ENCODE data around the gene CAMP. TPM values are rescaled to one million over a fixed set of nuclear protein-coding genes. Genes with fewer than 3 reads are reported as not detected.

The CAMP gene
- polyA plus RNA-seq, 1 donor from 2014 or later = not detected

DNA sequence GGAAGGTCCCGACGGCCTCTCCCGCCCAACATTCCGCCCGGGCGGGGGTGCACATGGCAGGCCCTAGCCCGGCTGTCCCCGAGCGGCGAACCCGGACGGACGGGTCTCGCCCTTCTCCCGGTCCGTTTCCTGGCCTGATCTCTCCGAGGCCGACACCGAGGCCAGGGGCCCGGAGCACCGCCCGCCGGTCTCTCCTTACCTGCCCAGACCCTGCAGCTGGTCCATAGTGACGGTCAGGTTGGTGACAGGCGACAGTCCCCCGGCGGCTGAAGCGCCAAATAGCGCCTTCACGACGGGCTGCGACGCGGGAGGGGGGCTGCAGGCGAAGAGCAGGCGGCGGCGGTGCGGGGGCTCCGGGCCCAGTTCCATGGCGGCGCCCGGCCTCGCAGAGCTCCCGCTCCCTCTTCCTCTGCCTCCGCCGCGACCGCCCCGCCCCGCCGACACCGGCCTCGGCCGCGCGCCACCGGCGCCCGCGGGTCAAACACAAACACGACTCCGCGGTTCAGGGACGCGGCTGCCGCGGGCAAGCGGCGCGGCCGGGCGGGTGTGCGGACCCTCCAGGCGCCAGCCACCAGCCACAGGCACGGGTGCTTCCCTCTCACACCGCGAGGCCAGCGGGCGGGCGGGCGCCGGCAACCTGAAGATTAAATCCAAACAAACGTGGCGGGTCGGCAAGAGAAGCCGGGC is 35.6 kb upstream of the CAMP start:
- Histone ChIP-seq H3K9ac (ENCODE audit: low read length) (peak overlapping the region; percentile 67), H4K20me1 (ENCODE audit: insufficient read depth) (no peaks in the 10 kb centered on the region), H3K9me2 (ENCODE audit: insufficient read depth, low read length) (no peaks in the 10 kb centered on the region), H3K79me2 (replicated peaks; ENCODE audit: insufficient read depth, low read length) (peaks cover 9% of the 10 kb centered on the region), H2AFZ (ENCODE audit: low read depth, low read length) (peak overlapping the region; percentile 52), H3K4me2 (ENCODE audit: low read length) (no peak overlapping the region), H3K27me3 (ENCODE audit: insufficient read depth, low read depth, low read length) (no peaks in the 10 kb centered on the region), H3K4me3 (ENCODE audit: low read length) (peak overlapping the region; percentile 95), H3K9me3 (ENCODE audit: low read length) (no peaks in the 10 kb centered on the region), H3K27ac (ENCODE audit: low read length) (peak overlapping the region; percentile 44), H3F3A (ENCODE audit: insufficient read depth, low read length, poor library complexity, severe bottlenecking) (no peaks in the 10 kb centered on the region), H3K36me3 (ENCODE audit: insufficient read depth, low read length) (no peaks in the 10 kb centered on the region)
- TF ChIP-seq SMC3 (conservative IDR thresholded peaks at IDR 0.05; ENCODE audit: poor library complexity) (peak; percentile 23), POLR2AphosphoS5 (IDR thresholded peaks at IDR 0.05) (no peak), TAF1 (IDR thresholded peaks at IDR 0.05; ENCODE audit: low read depth) (no peak), RAD21 (conservative IDR thresholded peaks at IDR 0.05) (peak; percentile 27), EP300 (conservative IDR thresholded peaks at IDR 0.05; ENCODE audit: poor library complexity, severe bottlenecking) (peak; percentile 15), EZH2 (IDR thresholded peaks at IDR 0.05; ENCODE audit: borderline replicate concordance, insufficient read depth, low read length, poor library complexity, severe bottlenecking) (no peak), MXI1 (conservative IDR thresholded peaks at IDR 0.05; ENCODE audit: poor library complexity, severe bottlenecking) (no peak)
- TF ChIP-seq, protein P1, sequence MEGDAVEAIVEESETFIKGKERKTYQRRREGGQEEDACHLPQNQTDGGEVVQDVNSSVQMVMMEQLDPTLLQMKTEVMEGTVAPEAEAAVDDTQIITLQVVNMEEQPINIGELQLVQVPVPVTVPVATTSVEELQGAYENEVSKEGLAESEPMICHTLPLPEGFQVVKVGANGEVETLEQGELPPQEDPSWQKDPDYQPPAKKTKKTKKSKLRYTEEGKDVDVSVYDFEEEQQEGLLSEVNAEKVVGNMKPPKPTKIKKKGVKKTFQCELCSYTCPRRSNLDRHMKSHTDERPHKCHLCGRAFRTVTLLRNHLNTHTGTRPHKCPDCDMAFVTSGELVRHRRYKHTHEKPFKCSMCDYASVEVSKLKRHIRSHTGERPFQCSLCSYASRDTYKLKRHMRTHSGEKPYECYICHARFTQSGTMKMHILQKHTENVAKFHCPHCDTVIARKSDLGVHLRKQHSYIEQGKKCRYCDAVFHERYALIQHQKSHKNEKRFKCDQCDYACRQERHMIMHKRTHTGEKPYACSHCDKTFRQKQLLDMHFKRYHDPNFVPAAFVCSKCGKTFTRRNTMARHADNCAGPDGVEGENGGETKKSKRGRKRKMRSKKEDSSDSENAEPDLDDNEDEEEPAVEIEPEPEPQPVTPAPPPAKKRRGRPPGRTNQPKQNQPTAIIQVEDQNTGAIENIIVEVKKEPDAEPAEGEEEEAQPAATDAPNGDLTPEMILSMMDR (IDR thresholded peaks at IDR 0.05; ENCODE audit: poor library complexity, severe bottlenecking) = no peak
- TF ChIP-seq, protein P2, sequence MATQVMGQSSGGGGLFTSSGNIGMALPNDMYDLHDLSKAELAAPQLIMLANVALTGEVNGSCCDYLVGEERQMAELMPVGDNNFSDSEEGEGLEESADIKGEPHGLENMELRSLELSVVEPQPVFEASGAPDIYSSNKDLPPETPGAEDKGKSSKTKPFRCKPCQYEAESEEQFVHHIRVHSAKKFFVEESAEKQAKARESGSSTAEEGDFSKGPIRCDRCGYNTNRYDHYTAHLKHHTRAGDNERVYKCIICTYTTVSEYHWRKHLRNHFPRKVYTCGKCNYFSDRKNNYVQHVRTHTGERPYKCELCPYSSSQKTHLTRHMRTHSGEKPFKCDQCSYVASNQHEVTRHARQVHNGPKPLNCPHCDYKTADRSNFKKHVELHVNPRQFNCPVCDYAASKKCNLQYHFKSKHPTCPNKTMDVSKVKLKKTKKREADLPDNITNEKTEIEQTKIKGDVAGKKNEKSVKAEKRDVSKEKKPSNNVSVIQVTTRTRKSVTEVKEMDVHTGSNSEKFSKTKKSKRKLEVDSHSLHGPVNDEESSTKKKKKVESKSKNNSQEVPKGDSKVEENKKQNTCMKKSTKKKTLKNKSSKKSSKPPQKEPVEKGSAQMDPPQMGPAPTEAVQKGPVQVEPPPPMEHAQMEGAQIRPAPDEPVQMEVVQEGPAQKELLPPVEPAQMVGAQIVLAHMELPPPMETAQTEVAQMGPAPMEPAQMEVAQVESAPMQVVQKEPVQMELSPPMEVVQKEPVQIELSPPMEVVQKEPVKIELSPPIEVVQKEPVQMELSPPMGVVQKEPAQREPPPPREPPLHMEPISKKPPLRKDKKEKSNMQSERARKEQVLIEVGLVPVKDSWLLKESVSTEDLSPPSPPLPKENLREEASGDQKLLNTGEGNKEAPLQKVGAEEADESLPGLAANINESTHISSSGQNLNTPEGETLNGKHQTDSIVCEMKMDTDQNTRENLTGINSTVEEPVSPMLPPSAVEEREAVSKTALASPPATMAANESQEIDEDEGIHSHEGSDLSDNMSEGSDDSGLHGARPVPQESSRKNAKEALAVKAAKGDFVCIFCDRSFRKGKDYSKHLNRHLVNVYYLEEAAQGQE (IDR thresholded peaks at IDR 0.05; ENCODE audit: borderline replicate concordance) = no peak

DNA sequence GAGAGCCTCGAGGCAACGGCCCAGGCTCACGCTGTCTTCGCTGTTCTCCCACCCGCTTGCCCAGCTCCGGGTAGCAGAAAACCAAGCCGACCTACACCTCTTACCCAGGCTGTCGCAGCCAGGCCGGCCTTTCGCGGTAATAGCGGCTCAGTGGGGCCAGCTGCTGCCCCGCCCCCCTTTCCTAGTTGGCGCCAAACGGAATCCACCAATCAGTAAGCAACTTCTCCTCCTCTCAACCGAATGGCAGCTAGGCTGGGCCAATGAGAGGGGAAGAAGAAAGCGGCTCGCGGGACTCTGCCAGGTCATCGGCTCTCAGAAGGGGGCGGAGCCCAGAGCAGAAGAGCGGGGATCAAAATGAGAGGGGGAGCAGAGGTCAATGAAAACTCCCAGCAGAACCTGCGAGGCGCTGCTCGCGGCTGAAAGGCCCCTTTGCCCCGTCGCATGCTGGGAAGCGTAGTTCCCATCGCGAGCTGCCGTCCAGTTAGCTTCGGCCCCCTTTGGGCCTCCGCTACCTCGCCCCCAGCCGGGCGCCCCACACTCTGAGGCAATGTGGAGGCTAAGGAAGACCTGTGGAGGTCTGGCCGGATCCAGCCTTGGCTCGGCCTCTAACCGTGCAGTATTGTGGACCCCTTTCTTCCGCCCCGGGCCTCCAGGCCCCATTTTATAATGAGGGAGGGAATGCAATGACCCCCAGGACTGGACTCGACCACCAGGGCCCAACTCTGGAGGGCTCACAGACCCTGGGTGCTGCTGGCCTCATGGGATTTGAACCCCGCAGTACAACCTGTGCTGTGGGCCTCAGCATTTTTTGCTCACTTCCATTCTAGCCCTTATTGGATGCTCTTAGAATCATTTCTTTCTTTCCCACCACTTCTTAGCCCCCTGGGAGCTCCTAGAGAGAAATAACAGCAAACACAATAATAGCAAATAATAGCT is 34.8 kb upstream of the CAMP start, which contains the start of gene CDC25A:
CDC25A (minus strand) TSS at position 152 of the 936 bp plus-strand sequence. CDS start 470 bp downstream, outside the sequence.
- H3K27ac ChIP-seq (ENCODE audit: low read length) = peak within 1 kb of the TSS; percentile 63
- TF ChIP-seq, protein P1 (IDR thresholded peaks at IDR 0.05; ENCODE audit: poor library complexity, severe bottlenecking) = no peak
- peak; percentile 6 for TF ChIP-seq EP300 (conservative IDR thresholded peaks at IDR 0.05; ENCODE audit: poor library complexity, severe bottlenecking)
- peak; percentile 56 for TF ChIP-seq POLR2AphosphoS5 (IDR thresholded peaks at IDR 0.05)
- TF ChIP-seq MXI1 (conservative IDR thresholded peaks at IDR 0.05; ENCODE audit: poor library complexity, severe bottlenecking) = peak; percentile 99
- no peak for TF ChIP-seq EZH2 (IDR thresholded peaks at IDR 0.05; ENCODE audit: borderline replicate concordance, insufficient read depth, low read length, poor library complexity, severe bottlenecking)

More for the DNA sequence above, 34.8 kb upstream of the CAMP start, which contains the start of gene CDC25A:
- peak within 1 kb of the TSS; percentile 83 for H2AFZ ChIP-seq (ENCODE audit: low read depth, low read length)
- H3K9me3 ChIP-seq (ENCODE audit: low read length) = no peaks in the 10 kb centered on the region
- H3K27me3 ChIP-seq (ENCODE audit: insufficient read depth, low read depth, low read length) = no peaks in the 10 kb centered on the region
- no peaks in the 10 kb centered on the region for H3K36me3 ChIP-seq (ENCODE audit: insufficient read depth, low read length)
- no peaks in the 10 kb centered on the region for H3K9me2 ChIP-seq (ENCODE audit: insufficient read depth, low read length)
- H3K4me2 ChIP-seq (ENCODE audit: low read length) = peak within 1 kb of the TSS; percentile 74
- H4K20me1 ChIP-seq (ENCODE audit: insufficient read depth) = no peaks in the 10 kb centered on the region
- H3K4me3 ChIP-seq (ENCODE audit: low read length) = peak within 1 kb of the TSS; percentile 95
- peaks cover 7% of the 10 kb centered on the region for H3K79me2 ChIP-seq (replicated peaks; ENCODE audit: insufficient read depth, low read length)
- no peaks in the 10 kb centered on the region for H3F3A ChIP-seq (ENCODE audit: insufficient read depth, low read length, poor library complexity, severe bottlenecking)
- peak within 1 kb of the TSS; percentile 67 for H3K9ac ChIP-seq (ENCODE audit: low read length)
